ENCODE measurements around the gene METAP1D. TPM values are rescaled to one million over a fixed set of nuclear protein-coding genes. Genes with fewer than 3 reads are reported as not detected.

Gene METAP1D
- total RNA-seq, 4 donors from 2014 or later = 0.75 to 6.4 (median 3.6) TPM

DNA sequence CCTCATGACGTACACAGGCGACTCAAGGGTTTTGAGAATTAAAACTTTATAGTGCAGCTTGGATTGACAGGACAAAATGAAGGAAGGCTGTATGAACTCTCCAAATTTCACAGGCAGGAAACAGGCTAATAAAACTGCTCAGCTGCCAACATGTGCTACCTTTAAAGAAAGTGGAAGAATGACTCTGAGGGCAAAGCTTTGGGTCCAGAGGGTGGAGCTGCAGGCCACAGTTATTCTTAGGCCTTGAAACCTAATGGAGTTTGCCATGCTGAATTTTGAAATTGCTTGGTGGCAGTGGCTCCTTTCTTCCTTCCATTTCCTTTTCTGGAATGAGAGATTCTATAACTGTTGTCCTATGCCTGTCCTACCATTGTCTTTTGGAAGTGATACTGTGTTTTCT lies 42.7 kb upstream of the METAP1D start:
- 89 to 93% methylated on average over 2 of the region's 2 CpGs for WGBS, 2 donors (ENCODE audit: low coverage in 1 of 2)
- H3K9me3 ChIP-seq = no peaks in the 10 kb centered on the region
- intact Hi-C loops (cut with DNase I; ENCODE audit: low total_unique reads) = no loop called here
- no peak for TF ChIP-seq CTCF (IDR thresholded peaks at IDR 0.05)
- no peak for TF ChIP-seq POLR2AphosphoS5 (IDR thresholded peaks at IDR 0.05)
- TF ChIP-seq POLR2A (IDR thresholded peaks at IDR 0.05) = no peak
- TF ChIP-seq EP300 (IDR thresholded peaks at IDR 0.05; ENCODE audit: low read depth) = no peak
- H3K4me3 ChIP-seq = no peak overlapping the region
- H3K4me1 ChIP-seq = peaks cover 0 to 10% (median 0%) of the 10 kb centered on the region in 4 donors
- DNase-seq = no peak
- H3K27ac ChIP-seq = no peak overlapping the region
- in situ Hi-C loops (cut with MboI; ENCODE audit: low pct_ligation_motif_present in 1 of 4, low pct_unique_long_range_greater_than_20kb in 1 of 4, low sequenced_read_pairs in 3 of 4) = no loop called here
- no peaks in the 10 kb centered on the region for H3K36me3 ChIP-seq
- no peaks in the 10 kb centered on the region for H3K27me3 ChIP-seq

- H3K27ac ChIP-seq = no peak overlapping the region
- H3K4me3 ChIP-seq = no peak overlapping the region
- H3K27me3 ChIP-seq = no peaks in the 10 kb centered on the region
- no peaks in the 10 kb centered on the region for H3K36me3 ChIP-seq
- H3K4me1 ChIP-seq = peaks cover 0 to 10% (median 0%) of the 10 kb centered on the region in 4 donors
- 85 to 95% methylated on average over 3 of the region's 3 CpGs for WGBS, 2 donors (ENCODE audit: low coverage in 1 of 2)
- in situ Hi-C loops (cut with MboI; ENCODE audit: low pct_ligation_motif_present in 1 of 4, low pct_unique_long_range_greater_than_20kb in 1 of 4, low sequenced_read_pairs in 3 of 4) = no loop called here
- DNase-seq = no peak
- intact Hi-C loops (cut with DNase I; ENCODE audit: low total_unique reads) = no loop called here
- TF ChIP-seq POLR2AphosphoS5 (IDR thresholded peaks at IDR 0.05) (no peak), POLR2A (IDR thresholded peaks at IDR 0.05) (no peak), EP300 (IDR thresholded peaks at IDR 0.05; ENCODE audit: low read depth) (no peak), CTCF (IDR thresholded peaks at IDR 0.05) (no peak)
- H3K9me3 ChIP-seq = no peaks in the 10 kb centered on the region
These were observed 41.3 kb upstream of the METAP1D start for GRCh38 chr2:171958475-171958874.

DNA sequence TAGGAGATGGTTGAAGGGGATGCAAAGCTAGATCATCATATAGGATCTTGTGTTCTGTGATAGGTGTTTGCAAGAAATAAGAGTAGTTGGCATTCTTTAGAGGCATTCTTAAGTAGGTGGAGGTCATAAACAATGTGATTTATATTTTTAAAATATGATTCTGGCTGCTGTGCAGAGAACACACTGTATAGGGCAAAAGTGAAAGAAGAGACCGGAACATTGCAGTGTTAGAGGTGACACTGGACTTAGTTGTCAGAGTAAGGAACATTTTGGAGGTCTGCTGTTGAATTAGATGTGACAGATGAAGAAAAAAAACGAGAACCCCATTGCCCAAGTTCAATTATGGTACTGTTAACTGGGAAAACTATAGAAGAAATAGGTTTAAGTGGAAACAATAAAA lies 39.8 kb upstream of the METAP1D start:
- intact Hi-C loops (cut with DNase I; ENCODE audit: low total_unique reads) = no loop called here

DNA sequence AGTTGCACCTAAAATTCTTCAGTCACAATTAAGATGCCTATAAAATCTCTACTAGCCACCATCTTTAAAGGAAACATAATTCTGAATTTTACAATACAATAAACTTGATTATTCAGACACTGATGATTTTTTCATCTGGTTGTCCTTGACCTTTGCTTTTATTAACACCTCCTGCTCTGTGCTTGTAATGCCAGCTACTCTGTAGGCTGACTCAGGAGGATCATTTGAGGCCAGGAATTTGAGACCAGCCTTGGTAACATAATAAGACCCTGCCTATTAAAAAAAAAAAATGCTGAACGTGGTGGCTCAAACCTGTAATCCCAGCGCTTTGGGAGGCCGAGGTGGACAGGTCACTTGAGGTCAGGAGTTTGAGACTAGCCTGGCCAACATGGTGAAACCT lies 39.2 kb upstream of the METAP1D start:
- 91 to 100% methylated on average over 2 to 3 of the region's 3 CpGs for WGBS, 2 donors (ENCODE audit: low coverage in 1 of 2)
- DNase-seq = no peak

More for the DNA sequence above, 39.8 kb upstream of the METAP1D start:
- H3K4me3 ChIP-seq = no peak overlapping the region
- 68 to 86% methylated on average over 2 of the region's 2 CpGs for WGBS, 2 donors (ENCODE audit: low coverage in 1 of 2)
- no peaks in the 10 kb centered on the region for H3K9me3 ChIP-seq
- TF ChIP-seq POLR2AphosphoS5 (IDR thresholded peaks at IDR 0.05) = no peak
- no peak for TF ChIP-seq POLR2A (IDR thresholded peaks at IDR 0.05)
- no peak for TF ChIP-seq CTCF (IDR thresholded peaks at IDR 0.05)
- no peak for TF ChIP-seq EP300 (IDR thresholded peaks at IDR 0.05; ENCODE audit: low read depth)
- no peaks in the 10 kb centered on the region for H3K36me3 ChIP-seq
- H3K27ac ChIP-seq = no peak overlapping the region
- H3K27me3 ChIP-seq = no peaks in the 10 kb centered on the region
- in situ Hi-C loops (cut with MboI; ENCODE audit: low pct_ligation_motif_present in 1 of 4, low pct_unique_long_range_greater_than_20kb in 1 of 4, low sequenced_read_pairs in 3 of 4) = no loop called here
- DNase-seq = no peak
- H3K4me1 ChIP-seq = peaks cover 0 to 6% (median 0%) of the 10 kb centered on the region in 4 donors

More for the DNA sequence above, 39.2 kb upstream of the METAP1D start:
- intact Hi-C loops (cut with DNase I; ENCODE audit: low total_unique reads) = no loop called here
- H3K4me1 ChIP-seq = peaks cover 0 to 6% (median 0%) of the 10 kb centered on the region in 4 donors
- H3K27ac ChIP-seq = no peak overlapping the region
- no peaks in the 10 kb centered on the region for H3K36me3 ChIP-seq
- no peaks in the 10 kb centered on the region for H3K27me3 ChIP-seq
- in situ Hi-C loops (cut with MboI; ENCODE audit: low pct_ligation_motif_present in 1 of 4, low pct_unique_long_range_greater_than_20kb in 1 of 4, low sequenced_read_pairs in 3 of 4) = no loop called here
- no peak overlapping the region for H3K4me3 ChIP-seq
- TF ChIP-seq CTCF (IDR thresholded peaks at IDR 0.05) (no peak), POLR2AphosphoS5 (IDR thresholded peaks at IDR 0.05) (no peak), EP300 (IDR thresholded peaks at IDR 0.05; ENCODE audit: low read depth) (no peak), POLR2A (IDR thresholded peaks at IDR 0.05) (no peak)
- H3K9me3 ChIP-seq = no peaks in the 10 kb centered on the region
